ENCODE data around the gene TRMT44.
A peak's percentile ranks its signal among the peaks of the same experiment; 100 is the strongest.

TRMT44 gene

GRCh38 chr4:8465615-8466611 lies 25.3 kb downstream of the TRMT44 start:
- H3K36me3 ChIP-seq (ENCODE audit: control insufficient read depth in 1 of 2, insufficient read depth in 2 of 2, low read depth in 1 of 2, low read length in 2 of 2) = peaks cover 65 to 70% of the 10 kb centered on the region in 2 experiments
- H2AK5ac ChIP-seq (ENCODE audit: low read length, severe bottlenecking) = no peak overlapping the region
- no peak overlapping the region for H3K4me2 ChIP-seq (ENCODE audit: low read length, poor library complexity, severe bottlenecking)
- H2BK12ac ChIP-seq (ENCODE audit: low read length in 2 of 2) = no peak overlapping the region
- H3K4me1 ChIP-seq (ENCODE audit: control insufficient read depth, insufficient read depth, low read depth, low read length) = peaks cover 16% of the 10 kb centered on the region
- no peaks in the 10 kb centered on the region for H3K9me3 ChIP-seq (ENCODE audit: control insufficient read depth, low read length)
- no peak overlapping the region for H3K4ac ChIP-seq (ENCODE audit: low read depth in 1 of 2, low read length in 2 of 2)
- peaks cover 26% of the 10 kb centered on the region for H3K79me1 ChIP-seq (replicated peaks; ENCODE audit: low read length, poor library complexity, severe bottlenecking)
- H3K23ac ChIP-seq (ENCODE audit: low read length in 2 of 2) = no peak overlapping the region
- no peak overlapping the region for H3K18ac ChIP-seq (ENCODE audit: low read depth in 1 of 2, low read length in 2 of 2)
- no peak overlapping the region for H3K27ac ChIP-seq (ENCODE audit: low read length, poor library complexity, severe bottlenecking)
- H3K14ac ChIP-seq (ENCODE audit: low read length in 2 of 2) = no peak overlapping the region
- 91% methylated on average over 31 of the region's 31 CpGs for WGBS
- H3K27me3 ChIP-seq (ENCODE audit: control insufficient read depth in 1 of 2, insufficient read depth in 1 of 2, low read length in 2 of 2) = no peaks in the 10 kb centered on the region
- H2BK5ac ChIP-seq (ENCODE audit: low read depth, low read length, poor library complexity, severe bottlenecking) = no peak overlapping the region
- no peak overlapping the region for H2AFZ ChIP-seq (ENCODE audit: low read depth, low read length)
- H2BK120ac ChIP-seq (ENCODE audit: low read depth, low read length) = no peak overlapping the region
- H3K4me3 ChIP-seq (ENCODE audit: insufficient read depth in 1 of 2, low read depth in 1 of 2, low read length in 2 of 2) = no peak overlapping the region
- no peak for DNase-seq
- H4K8ac ChIP-seq (ENCODE audit: low read length) = no peak overlapping the region
- H3K9ac ChIP-seq (ENCODE audit: low read length) = no peak overlapping the region
- no peak overlapping the region for H2BK15ac ChIP-seq (ENCODE audit: low read depth, poor library complexity, severe bottlenecking)
- H4K91ac ChIP-seq (ENCODE audit: low read length) = peak overlapping the region; percentile 64

- H3K79me1 ChIP-seq (replicated peaks; ENCODE audit: low read length, poor library complexity, severe bottlenecking) = peaks cover 26% of the 10 kb centered on the region
- no peak overlapping the region for H3K18ac ChIP-seq (ENCODE audit: low read depth in 1 of 2, low read length in 2 of 2)
- H3K36me3 ChIP-seq (ENCODE audit: control insufficient read depth in 1 of 2, insufficient read depth in 2 of 2, low read depth in 1 of 2, low read length in 2 of 2) = peaks cover 62 to 72% of the 10 kb centered on the region in 2 experiments
- no peaks in the 10 kb centered on the region for H3K27me3 ChIP-seq (ENCODE audit: control insufficient read depth in 1 of 2, insufficient read depth in 1 of 2, low read length in 2 of 2)
- H3K9ac ChIP-seq (ENCODE audit: low read length) = no peak overlapping the region
- H2AFZ ChIP-seq (ENCODE audit: low read depth, low read length) = no peak overlapping the region
- H3K4me1 ChIP-seq (ENCODE audit: control insufficient read depth, insufficient read depth, low read depth, low read length) = peaks cover 20% of the 10 kb centered on the region
- DNase-seq = no peak
- no peak overlapping the region for H3K23ac ChIP-seq (ENCODE audit: low read length in 2 of 2)
- H2BK12ac ChIP-seq (ENCODE audit: low read length in 2 of 2) = no peak overlapping the region
- no peak overlapping the region for H2BK15ac ChIP-seq (ENCODE audit: low read depth, poor library complexity, severe bottlenecking)
- H4K91ac ChIP-seq (ENCODE audit: low read length) = no peak overlapping the region
- H3K4me2 ChIP-seq (ENCODE audit: low read length, poor library complexity, severe bottlenecking) = no peak overlapping the region
- no peak overlapping the region for H3K14ac ChIP-seq (ENCODE audit: low read length in 2 of 2)
- no peak overlapping the region for H3K4ac ChIP-seq (ENCODE audit: low read depth in 1 of 2, low read length in 2 of 2)
- no peak overlapping the region for H2BK120ac ChIP-seq (ENCODE audit: low read depth, low read length)
- no peak overlapping the region for H3K27ac ChIP-seq (ENCODE audit: low read length, poor library complexity, severe bottlenecking)
- no peak overlapping the region for H3K4me3 ChIP-seq (ENCODE audit: insufficient read depth in 1 of 2, low read depth in 1 of 2, low read length in 2 of 2)
- H3K9me3 ChIP-seq (ENCODE audit: control insufficient read depth, low read length) = no peaks in the 10 kb centered on the region
- no peak overlapping the region for H4K8ac ChIP-seq (ENCODE audit: low read length)
- no peak overlapping the region for H2BK5ac ChIP-seq (ENCODE audit: low read depth, low read length, poor library complexity, severe bottlenecking)
- H2AK5ac ChIP-seq (ENCODE audit: low read length, severe bottlenecking) = no peak overlapping the region
- 97% methylated on average over 18 of the region's 18 CpGs for WGBS
These were observed 26.4 kb downstream of the TRMT44 start for GRCh38 chr4:8467016-8467415.

GRCh38 chr4:8468746-8469535 lies 28.4 kb downstream of the TRMT44 start:
- Histone ChIP-seq H4K91ac (ENCODE audit: low read length) (peak overlapping the region; percentile 43), H3K27me3 (ENCODE audit: control insufficient read depth in 1 of 2, insufficient read depth in 1 of 2, low read length in 2 of 2) (no peaks in the 10 kb centered on the region), H2BK15ac (ENCODE audit: low read depth, poor library complexity, severe bottlenecking) (no peak overlapping the region), H2BK120ac (ENCODE audit: low read depth, low read length) (no peak overlapping the region), H3K9me3 (ENCODE audit: control insufficient read depth, low read length) (no peaks in the 10 kb centered on the region), H4K8ac (ENCODE audit: low read length) (no peak overlapping the region), H3K14ac (ENCODE audit: low read length in 2 of 2) (no peak overlapping the region), H3K27ac (ENCODE audit: low read length, poor library complexity, severe bottlenecking) (no peak overlapping the region), H3K4ac (ENCODE audit: low read depth in 1 of 2, low read length in 2 of 2) (no peak overlapping the region), H3K9ac (ENCODE audit: low read length) (no peak overlapping the region), H3K18ac (ENCODE audit: low read depth in 1 of 2, low read length in 2 of 2) (no peak overlapping the region), H3K23ac (ENCODE audit: low read length in 2 of 2) (no peak overlapping the region), H2AK5ac (ENCODE audit: low read length, severe bottlenecking) (no peak overlapping the region), H3K4me3 (ENCODE audit: insufficient read depth in 1 of 2, low read depth in 1 of 2, low read length in 2 of 2) (no peak overlapping the region), H3K4me1 (ENCODE audit: control insufficient read depth, insufficient read depth, low read depth, low read length) (peaks cover 35% of the 10 kb centered on the region), H2AFZ (ENCODE audit: low read depth, low read length) (no peak overlapping the region), H3K79me1 (replicated peaks; ENCODE audit: low read length, poor library complexity, severe bottlenecking) (peaks cover 26% of the 10 kb centered on the region), H2BK12ac (ENCODE audit: low read length in 2 of 2) (no peak overlapping the region), H2BK5ac (ENCODE audit: low read depth, low read length, poor library complexity, severe bottlenecking) (no peak overlapping the region), H3K4me2 (ENCODE audit: low read length, poor library complexity, severe bottlenecking) (no peak overlapping the region), H3K36me3 (ENCODE audit: control insufficient read depth in 1 of 2, insufficient read depth in 2 of 2, low read depth in 1 of 2, low read length in 2 of 2) (peaks cover 48 to 63% of the 10 kb centered on the region in 2 experiments)
- 55% methylated on average over 21 of the region's 21 CpGs for WGBS
- peak; percentile 49 for DNase-seq

- Histone ChIP-seq H3K36me3 (ENCODE audit: control insufficient read depth in 1 of 2, insufficient read depth in 2 of 2, low read depth in 1 of 2, low read length in 2 of 2) (peaks cover 42 to 60% of the 10 kb centered on the region in 2 experiments), H3K14ac (ENCODE audit: low read length in 2 of 2) (no peak overlapping the region), H2BK5ac (ENCODE audit: low read depth, low read length, poor library complexity, severe bottlenecking) (no peak overlapping the region), H3K9ac (ENCODE audit: low read length) (no peak overlapping the region), H3K23ac (ENCODE audit: low read length in 2 of 2) (no peak overlapping the region), H2AFZ (ENCODE audit: low read depth, low read length) (no peak overlapping the region), H2BK12ac (ENCODE audit: low read length in 2 of 2) (no peak overlapping the region), H3K79me1 (replicated peaks; ENCODE audit: low read length, poor library complexity, severe bottlenecking) (peaks cover 30% of the 10 kb centered on the region), H4K8ac (ENCODE audit: low read length) (no peak overlapping the region), H4K91ac (ENCODE audit: low read length) (peak overlapping the region; percentile 43), H3K4me3 (ENCODE audit: insufficient read depth in 1 of 2, low read depth in 1 of 2, low read length in 2 of 2) (no peak overlapping the region), H3K27me3 (ENCODE audit: control insufficient read depth in 1 of 2, insufficient read depth in 1 of 2, low read length in 2 of 2) (no peaks in the 10 kb centered on the region), H3K4me1 (ENCODE audit: control insufficient read depth, insufficient read depth, low read depth, low read length) (peaks cover 39% of the 10 kb centered on the region), H3K18ac (ENCODE audit: low read depth in 1 of 2, low read length in 2 of 2) (no peak overlapping the region), H3K4me2 (ENCODE audit: low read length, poor library complexity, severe bottlenecking) (no peak overlapping the region), H2BK120ac (ENCODE audit: low read depth, low read length) (no peak overlapping the region), H2AK5ac (ENCODE audit: low read length, severe bottlenecking) (peak overlapping the region; percentile 5), H2BK15ac (ENCODE audit: low read depth, poor library complexity, severe bottlenecking) (no peak overlapping the region), H3K4ac (ENCODE audit: low read depth in 1 of 2, low read length in 2 of 2) (no peak overlapping the region), H3K9me3 (ENCODE audit: control insufficient read depth, low read length) (no peaks in the 10 kb centered on the region), H3K27ac (ENCODE audit: low read length, poor library complexity, severe bottlenecking) (no peak overlapping the region)
- DNase-seq = no peak
- WGBS = 94% methylated on average over 14 of the region's 14 CpGs
These were observed 29.0 kb downstream of the TRMT44 start for GRCh38 chr4:8469550-8469949.

Data from mesenchymal stem cell (in vitro differentiated cells and primary cell).